Mesothelial cell of epicardium (in vitro differentiated cells): Measurements from ENCODE around the gene KLF18. TPM values are rescaled to one million over a fixed set of nuclear protein-coding genes. Genes with fewer than 3 reads are reported as not detected.
"Not testable (repeated sequence)": the region's sequence is repeated elsewhere in the genome, so short reads cannot be mapped to it uniquely, and the experiment has no call there.

ENCODE experiments used
- DNase-seq, 2 experiments: peaks; one replicate each; pipeline ENCODE4 v3.0.0; 2021; ENCODE audit warnings: low spot score in 2 of 2; ENCODE audit not compliant: unreplicated experiment in 2 of 2
- H3K27ac Mint-ChIP-seq: 2 replicates; pipeline ENCODE4 v1.8.0; 2021; ENCODE audit warnings: mixed read lengths
- H3K27me3 Mint-ChIP-seq: 2 replicates; pipeline ENCODE4 v1.8.0; 2021; ENCODE audit warnings: low read depth, mixed read lengths
- H3K36me3 Mint-ChIP-seq: 2 replicates; pipeline ENCODE4 v1.8.0; 2021; ENCODE audit warnings: mixed read lengths
- H3K4me1 Mint-ChIP-seq: 2 replicates; pipeline ENCODE4 v1.8.0; 2021; ENCODE audit warnings: mixed read lengths
- H3K4me3 Mint-ChIP-seq: 2 replicates; pipeline ENCODE4 v1.8.0; 2021; ENCODE audit warnings: mild to moderate bottlenecking, moderate library complexity, mixed read lengths
- H3K9me3 Mint-ChIP-seq: 2 replicates; pipeline ENCODE4 v1.8.0; 2021; ENCODE audit warnings: mixed read lengths
- CTCF ChIP-seq: fragments of 200-600 bp; sonication (generic); IDR thresholded peaks from one replicate; pipeline ENCODE4 v1.5.0; 2021; ENCODE audit warnings: antibody characterized with exemption; ENCODE audit not compliant: unreplicated experiment
- total RNA-seq: library from RNA; stranded (reverse); gene quantifications from 3 replicates; pipeline ENCODE4 v1.2.1, GENCODE V29; 2021

KLF18 gene
- total RNA-seq, 1 donor from 2014 or later: not detected

- no peak for TF ChIP-seq CTCF
- Mint-ChIP-seq H3K27me3 (peaks cover 7% of the 10 kb centered on the region), H3K36me3 (peaks cover 6% of the 10 kb centered on the region), H3K27ac (no peak overlapping the region), H3K4me3 (no peak overlapping the region), H3K9me3 (peaks cover 16% of the 10 kb centered on the region), H3K4me1 (no peaks in the 10 kb centered on the region)
- no peak for DNase-seq
These were observed 6.2 kb upstream of the KLF18 start for GRCh38 chr1:44147582-44147981.

DNA sequence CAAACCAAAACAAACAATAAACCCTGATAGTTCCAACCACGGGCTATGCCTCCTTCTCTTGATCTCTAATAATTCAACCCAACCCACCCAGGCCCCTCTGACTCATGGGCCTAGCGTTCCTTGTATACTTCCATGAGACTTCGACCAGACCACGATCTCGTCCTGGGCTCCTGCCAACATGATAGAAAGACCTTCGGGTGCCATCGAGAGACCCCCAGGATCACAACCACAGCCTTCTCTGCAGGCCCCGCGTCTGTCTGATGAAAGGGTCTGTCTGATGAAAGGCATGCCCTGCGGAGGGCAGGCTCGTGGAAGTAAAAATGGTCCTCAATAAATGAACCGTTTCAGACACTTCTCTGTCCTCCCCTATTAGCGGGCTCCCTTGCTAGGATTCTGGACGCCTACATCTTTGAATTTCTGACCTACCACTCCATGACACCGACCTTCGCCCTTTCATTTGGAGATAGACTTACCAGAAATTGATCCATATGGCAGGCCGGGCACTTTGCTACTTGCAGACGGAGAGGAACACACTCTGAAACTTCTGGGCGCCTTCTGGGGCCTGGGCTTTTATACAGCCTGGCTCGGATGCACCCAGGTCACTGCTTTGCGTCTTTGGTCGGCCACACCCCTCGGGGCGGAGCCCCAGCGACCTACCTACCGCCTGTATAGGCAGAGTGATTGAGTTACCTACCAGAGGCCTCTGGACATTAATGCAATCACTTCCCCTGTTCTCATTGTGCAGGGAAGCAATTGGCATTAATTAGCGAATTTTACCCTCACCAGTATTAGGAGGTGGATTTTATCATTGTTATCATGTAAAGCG lies 5.3 kb upstream of the KLF18 start:
- no peak for DNase-seq
- Mint-ChIP-seq H3K27ac (no peak overlapping the region), H3K9me3 (peaks cover 16% of the 10 kb centered on the region), H3K4me3 (no peak overlapping the region), H3K27me3 (peaks cover 7% of the 10 kb centered on the region), H3K36me3 (peaks cover 6% of the 10 kb centered on the region), H3K4me1 (no peaks in the 10 kb centered on the region)
- no peak for TF ChIP-seq CTCF

- Mint-ChIP-seq H3K36me3 (peaks cover 6% of the 10 kb centered on the region), H3K27me3 (no peaks in the 10 kb centered on the region), H3K9me3 (peaks cover 16% of the 10 kb centered on the region), H3K27ac (no peak overlapping the region), H3K4me1 (no peaks in the 10 kb centered on the region), H3K4me3 (no peak overlapping the region)
- no peak for TF ChIP-seq CTCF
- DNase-seq: no peak
These were observed 3.7 kb upstream of the KLF18 start for GRCh38 chr1:44144962-44145756.

- not testable (repeated sequence) for H3K4me3 Mint-ChIP-seq, DNase-seq, H3K36me3 Mint-ChIP-seq, H3K4me1 Mint-ChIP-seq, H3K27me3 Mint-ChIP-seq, H3K9me3 Mint-ChIP-seq, H3K27ac Mint-ChIP-seq
These were observed 1.9 kb downstream of the KLF18 start for GRCh38 chr1:44139565-44139964.

- H3K27ac Mint-ChIP-seq: no peak overlapping the region
- DNase-seq: no peak
- no peaks in the 10 kb centered on the region for H3K4me1 Mint-ChIP-seq
- no peak overlapping the region for H3K4me3 Mint-ChIP-seq
- no peaks in the 10 kb centered on the region for H3K36me3 Mint-ChIP-seq
- no peak for TF ChIP-seq CTCF
- no peaks in the 10 kb centered on the region for H3K9me3 Mint-ChIP-seq
- peaks cover 10% of the 10 kb centered on the region for H3K27me3 Mint-ChIP-seq
These were observed 3.2 kb downstream of the KLF18 start for GRCh38 chr1:44138239-44138638.

- no peak overlapping the region for H3K27ac Mint-ChIP-seq
- no peaks in the 10 kb centered on the region for H3K36me3 Mint-ChIP-seq
- no peaks in the 10 kb centered on the region for H3K4me1 Mint-ChIP-seq
- H3K4me3 Mint-ChIP-seq: no peak overlapping the region
- no peaks in the 10 kb centered on the region for H3K9me3 Mint-ChIP-seq
- no peak for TF ChIP-seq CTCF
- H3K27me3 Mint-ChIP-seq: peaks cover 14% of the 10 kb centered on the region
- no peak for DNase-seq
These were observed 5.5 kb downstream of the KLF18 start for GRCh38 chr1:44135886-44136285.
